SU-DHL-6 (cell line): Measurements from ENCODE around the gene ZNF219.

Experiments used
- H2AFZ ChIP-seq: fragments of 200-600 bp; sonication (generic); 2 replicates; pipeline ENCODE4 v1.6.1; 2014; ENCODE audit warnings: low read depth, mild to moderate bottlenecking, moderate library complexity, mixed read lengths, antibody characterized with exemption, low read length; ENCODE audit not compliant: severe bottlenecking
- H3F3A ChIP-seq: fragments of 200-600 bp; shearing (Covaris generic); 2 replicates; pipeline ENCODE4 v1.6.0; 2016; ENCODE audit warnings: antibody characterized with exemption, mild to moderate bottlenecking; ENCODE audit not compliant: insufficient read depth
- H3K27ac ChIP-seq: fragments of 200-600 bp; sonication (generic); 2 replicates; pipeline ENCODE4 v1.5.1; 2016; ENCODE audit warnings: low read depth, mild to moderate bottlenecking, low read length, moderate library complexity, mixed read lengths
- H3K27me3 ChIP-seq: fragments of 200-600 bp; sonication (generic), shearing (Covaris generic); 2 replicates; pipeline ENCODE4 v1.6.0; 2014; ENCODE audit warnings: mild to moderate bottlenecking, low read length
- H3K36me3 ChIP-seq: fragments of 200-600 bp; sonication (generic); 2 replicates; pipeline ENCODE4 v1.6.1; 2014; ENCODE audit warnings: mild to moderate bottlenecking, low read length, mixed read lengths
- H3K4me2 ChIP-seq: fragments of 300-600, 200-600 bp; shearing (Covaris generic), sonication (generic); 2 replicates; pipeline ENCODE4 v1.6.0; 2014; ENCODE audit warnings: low read length, low read depth, mild to moderate bottlenecking; ENCODE audit not compliant: poor library complexity, severe bottlenecking
- H3K4me3 ChIP-seq: fragments of 200-600 bp; sonication (generic); 2 replicates; pipeline ENCODE4 v1.5.1; 2014; ENCODE audit warnings: antibody characterized with exemption, low read length, mild to moderate bottlenecking, mixed read lengths; ENCODE audit not compliant: insufficient read depth, poor library complexity, severe bottlenecking
- H3K79me2 ChIP-seq: fragments of 200-600 bp; sonication (generic); 2 replicates; pipeline ENCODE4 v1.6.1; 2014; ENCODE audit warnings: mild to moderate bottlenecking, low read length, moderate library complexity; ENCODE audit not compliant: insufficient read depth
- H3K9ac ChIP-seq: fragments of 200-600 bp; sonication (generic); 2 replicates; pipeline ENCODE4 v1.7.0; 2014; ENCODE audit warnings: mild to moderate bottlenecking, low read length
- H3K9me2 ChIP-seq: fragments of 200-600 bp; sonication (generic); replicated peaks from 2 replicates; pipeline ENCODE4 v1.6.1; 2014; ENCODE audit warnings: low read length; ENCODE audit not compliant: insufficient read depth
- H3K9me3 ChIP-seq: fragments of 200-600 bp; sonication (generic); 2 replicates; pipeline ENCODE4 v1.6.1; 2014; ENCODE audit warnings: low read length, mixed read lengths; ENCODE audit not compliant: insufficient read depth
- H4K20me1 ChIP-seq: fragments of 200-600 bp; sonication (generic); 2 replicates; pipeline ENCODE4 v1.6.1; 2014; ENCODE audit warnings: low read depth, mild to moderate bottlenecking, antibody characterized with exemption, low read length, moderate library complexity, mixed read lengths
- CTCF ChIP-seq: fragments of 200-600 bp; sonication (generic); IDR thresholded peaks from one replicate; pipeline ENCODE4 v1.5.1; 2017; ENCODE audit warnings: antibody characterized with exemption, mild to moderate bottlenecking, low read length, moderate library complexity; ENCODE audit not compliant: insufficient read depth, poor library complexity, severe bottlenecking
- EZH2phosphoT487 ChIP-seq: fragments of 200-600 bp; sonication (generic), shearing (Covaris generic); conservative IDR thresholded peaks from 2 replicates; pipeline ENCODE4 v1.6.1; 2018; ENCODE audit warnings: mild to moderate bottlenecking, antibody characterized with exemption, low read length, moderate library complexity, mixed read lengths

ZNF219 gene

GRCh38 chr14:21083565-21084325, 14.7 kb downstream of the ZNF219 start:
- Histone ChIP-seq H3K36me3 (no peaks in the 10 kb centered on the region), H3F3A (no peaks in the 10 kb centered on the region), H3K27ac (no peak overlapping the region), H3K9ac (no peak overlapping the region), H3K4me3 (no peak overlapping the region), H3K27me3 (no peaks in the 10 kb centered on the region), H2AFZ (no peak overlapping the region), H3K9me2 (no peaks in the 10 kb centered on the region), H3K4me2 (no peak overlapping the region), H4K20me1 (no peaks in the 10 kb centered on the region), H3K9me3 (no peaks in the 10 kb centered on the region), H3K79me2 (no peaks in the 10 kb centered on the region)
- no peak for TF ChIP-seq CTCF
- no peak for TF ChIP-seq EZH2phosphoT487

- no peaks in the 10 kb centered on the region for H3K79me2 ChIP-seq
- no peak overlapping the region for H2AFZ ChIP-seq
- H3K27me3 ChIP-seq, result no peaks in the 10 kb centered on the region
- no peaks in the 10 kb centered on the region for H4K20me1 ChIP-seq
- no peaks in the 10 kb centered on the region for H3F3A ChIP-seq
- TF ChIP-seq EZH2phosphoT487, result no peak
- no peaks in the 10 kb centered on the region for H3K36me3 ChIP-seq
- H3K4me3 ChIP-seq, result no peak overlapping the region
- no peaks in the 10 kb centered on the region for H3K9me3 ChIP-seq
- no peak overlapping the region for H3K9ac ChIP-seq
- no peak overlapping the region for H3K4me2 ChIP-seq
- H3K27ac ChIP-seq, result no peak overlapping the region
- H3K9me2 ChIP-seq, result no peaks in the 10 kb centered on the region
Observed at GRCh38 chr14:21081521-21082142, 16.8 kb downstream of the ZNF219 start.

GRCh38 chr14:21078726-21079125, 19.7 kb downstream of the ZNF219 start:
- Histone ChIP-seq H3K27me3 (no peaks in the 10 kb centered on the region), H3K4me2 (no peak overlapping the region), H3K9me3 (no peaks in the 10 kb centered on the region), H3K36me3 (no peaks in the 10 kb centered on the region), H3K27ac (no peak overlapping the region), H3K9me2 (no peaks in the 10 kb centered on the region), H2AFZ (no peak overlapping the region), H3K9ac (no peak overlapping the region), H3K79me2 (no peaks in the 10 kb centered on the region), H4K20me1 (no peaks in the 10 kb centered on the region), H3F3A (no peaks in the 10 kb centered on the region), H3K4me3 (no peak overlapping the region)
- no peak for TF ChIP-seq EZH2phosphoT487
- TF ChIP-seq CTCF, result no peak

- Histone ChIP-seq H3K9ac (no peak overlapping the region), H3K4me2 (no peak overlapping the region), H3K79me2 (no peaks in the 10 kb centered on the region), H3K9me2 (no peaks in the 10 kb centered on the region), H3K9me3 (no peaks in the 10 kb centered on the region), H3F3A (no peaks in the 10 kb centered on the region), H3K27ac (no peak overlapping the region), H4K20me1 (no peaks in the 10 kb centered on the region), H3K4me3 (no peak overlapping the region), H3K27me3 (no peaks in the 10 kb centered on the region), H2AFZ (no peak overlapping the region), H3K36me3 (no peaks in the 10 kb centered on the region)
- no peak for TF ChIP-seq CTCF
- TF ChIP-seq EZH2phosphoT487, result no peak
Observed at GRCh38 chr14:21078287-21078686, 20.2 kb downstream of the ZNF219 start.
